HEK293 (cell line): Measurements from ENCODE around the gene TRAF3IP1.

Source experiments
- CTCF ChIP-seq: fragments of 450-650 bp; formaldehyde crosslinking; IDR thresholded peaks from 2 replicates; pipeline ENCODE4 v1.5.1; 2016; ENCODE audit warnings: missing biosample characterization, missing genetic modification characterization
- ZBTB7A ChIP-seq: fragments of 450-650 bp; formaldehyde crosslinking; IDR thresholded peaks from 2 replicates; pipeline ENCODE4 v1.5.1; 2016; ENCODE audit warnings: low read depth, missing biosample characterization, missing genetic modification characterization
- ZNF677 ChIP-seq: fragments of 450-650 bp; IDR thresholded peaks from 2 replicates; pipeline ENCODE4 v1.5.0; 2018; ENCODE audit warnings: missing biosample characterization, mild to moderate bottlenecking, missing genetic modification characterization, moderate library complexity

GRCh38 chr2:238287737-238288649 lies 32.3 kb upstream of the TRAF3IP1 start, which contains the start of gene PER2:
- TF ChIP-seq ZNF677 (tag by site-specific recombination): no peak
- TF ChIP-seq CTCF (tag by site-specific recombination): no peak
- TF ChIP-seq ZBTB7A (tag by site-specific recombination): no peak
